ENCODE measurements around the gene TBC1D2.

DNA sequence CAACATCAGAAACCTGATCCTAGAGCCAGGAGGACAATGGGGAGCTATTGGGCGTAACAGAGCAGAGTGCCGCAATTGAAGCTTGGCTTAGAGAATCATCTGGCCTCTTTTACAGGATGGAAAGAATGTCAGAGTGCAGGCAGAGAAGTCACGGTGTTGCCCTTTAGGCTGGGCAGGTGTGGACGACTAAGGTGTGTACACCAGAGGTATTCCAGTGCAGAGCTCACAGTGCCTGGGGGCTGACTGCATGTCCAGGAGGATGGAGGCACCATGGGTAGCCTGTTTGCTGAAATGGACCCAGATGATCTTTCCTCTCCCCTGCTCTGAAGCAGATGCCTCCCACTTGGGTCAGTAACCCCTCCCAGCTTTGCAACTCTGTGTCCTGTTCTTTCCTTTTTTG lies 48.9 kb upstream of the TBC1D2 start:
- no peak for TF ChIP-seq POLR2AphosphoS5 (IDR thresholded peaks at IDR 0.05; ENCODE audit: borderline replicate concordance, low read depth, low read length)
- no peak for TF ChIP-seq EZH2 (IDR thresholded peaks at IDR 0.05)

Data from SK-N-MC (cell line).